ENCODE results near the gene FAM83C.

FAM83C gene

GRCh38 chr20:35298264-35298663 lies 6.0 kb upstream of the FAM83C start:
- Histone ChIP-seq H3K27me3 (replicated peaks) (no peaks in the 10 kb centered on the region), H3K36me3 (replicated peaks) (no peaks in the 10 kb centered on the region), H3K4me3 (ENCODE audit: low read depth, low read length) (no peak overlapping the region), H3K27ac (no peak overlapping the region)
- no peak for TF ChIP-seq CTCF (IDR thresholded peaks at IDR 0.05; ENCODE audit: low read depth, low read length, missing control alignments)
- in situ Hi-C loops (cut with HindIII; ENCODE audit: low pct_ligation_motif_present, low sequenced_read_pairs) = no loop called here
- DNase-seq = no peak

GRCh38 chr20:35297740-35298139 lies 5.5 kb upstream of the FAM83C start:
- Histone ChIP-seq H3K27me3 (replicated peaks) (no peaks in the 10 kb centered on the region), H3K36me3 (replicated peaks) (no peaks in the 10 kb centered on the region), H3K27ac (no peak overlapping the region), H3K4me3 (ENCODE audit: low read depth, low read length) (no peak overlapping the region)
- in situ Hi-C loops (cut with HindIII; ENCODE audit: low pct_ligation_motif_present, low sequenced_read_pairs) = no loop called here
- DNase-seq = no peak
- no peak for TF ChIP-seq CTCF (IDR thresholded peaks at IDR 0.05; ENCODE audit: low read depth, low read length, missing control alignments)

DNA sequence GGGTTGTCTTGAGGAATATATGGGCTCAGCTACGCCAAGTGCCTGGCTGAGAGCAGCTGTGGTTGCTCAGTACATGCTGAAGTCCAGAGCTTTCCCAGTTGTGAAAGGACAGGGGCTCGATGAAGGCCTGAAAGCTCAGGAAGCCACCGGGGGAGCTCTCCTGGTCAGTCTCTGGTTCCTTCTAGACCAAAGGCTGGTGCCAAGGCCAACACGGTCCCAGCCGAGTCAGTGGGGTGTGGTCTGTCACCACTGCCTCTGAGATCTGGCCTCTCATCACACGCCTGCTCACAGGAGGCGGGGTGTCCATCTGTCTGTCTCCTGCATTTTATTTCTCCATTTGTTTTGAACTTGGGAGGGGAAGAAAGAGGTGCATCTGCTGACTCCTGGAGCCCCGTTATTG lies 4.9 kb upstream of the FAM83C start:
- no peak for DNase-seq
- Histone ChIP-seq H3K4me3 (ENCODE audit: low read depth, low read length) (no peak overlapping the region), H3K27ac (no peak overlapping the region), H3K36me3 (replicated peaks) (no peaks in the 10 kb centered on the region), H3K27me3 (replicated peaks) (no peaks in the 10 kb centered on the region)
- TF ChIP-seq CTCF (IDR thresholded peaks at IDR 0.05; ENCODE audit: low read depth, low read length, missing control alignments) = peak; percentile 32
- in situ Hi-C loops (cut with HindIII; ENCODE audit: low pct_ligation_motif_present, low sequenced_read_pairs) = no loop called here

GRCh38 chr20:35296101-35296554 lies 3.9 kb upstream of the FAM83C start:
- Histone ChIP-seq H3K36me3 (replicated peaks) (no peaks in the 10 kb centered on the region), H3K4me3 (ENCODE audit: low read depth, low read length) (no peak overlapping the region), H3K27me3 (replicated peaks) (no peaks in the 10 kb centered on the region), H3K27ac (no peak overlapping the region)
- DNase-seq = no peak
- TF ChIP-seq CTCF (IDR thresholded peaks at IDR 0.05; ENCODE audit: low read depth, low read length, missing control alignments) = no peak
- in situ Hi-C loops (cut with HindIII; ENCODE audit: low pct_ligation_motif_present, low sequenced_read_pairs) = no loop called here

- in situ Hi-C loops (cut with HindIII; ENCODE audit: low pct_ligation_motif_present, low sequenced_read_pairs) = no loop called here
- H3K27me3 ChIP-seq (replicated peaks) = no peaks in the 10 kb centered on the region
- H3K27ac ChIP-seq = no peak overlapping the region
- no peak for TF ChIP-seq CTCF (IDR thresholded peaks at IDR 0.05; ENCODE audit: low read depth, low read length, missing control alignments)
- H3K4me3 ChIP-seq (ENCODE audit: low read depth, low read length) = no peak overlapping the region
- H3K36me3 ChIP-seq (replicated peaks) = no peaks in the 10 kb centered on the region
- no peak for DNase-seq
Observed at GRCh38 chr20:35295674-35296073, 3.4 kb upstream of the FAM83C start.

- TF ChIP-seq CTCF (IDR thresholded peaks at IDR 0.05; ENCODE audit: low read depth, low read length, missing control alignments) = no peak
- in situ Hi-C loops (cut with HindIII; ENCODE audit: low pct_ligation_motif_present, low sequenced_read_pairs) = no loop called here
Observed at GRCh38 chr20:35295058-35295457, 2.8 kb upstream of the FAM83C start.

More at GRCh38 chr20:35295058-35295457, 2.8 kb upstream of the FAM83C start:
- Histone ChIP-seq H3K27ac (no peak overlapping the region), H3K4me3 (ENCODE audit: low read depth, low read length) (no peak overlapping the region), H3K27me3 (replicated peaks) (no peaks in the 10 kb centered on the region), H3K36me3 (replicated peaks) (no peaks in the 10 kb centered on the region)
- no peak for DNase-seq

Data from brain microvascular endothelial cell (primary cell).